ENCODE data around the gene OSGEP.

- peak; percentile 89 for TF ChIP-seq ZNF275 (CRISPR knock-in tag; IDR thresholded peaks at IDR 0.05; ENCODE audit: borderline replicate concordance)
- TF ChIP-seq ARNT2 (CRISPR knock-in tag; IDR thresholded peaks at IDR 0.05; ENCODE audit: low read depth) = peak; percentile 96
- TF ChIP-seq CEBPG (CRISPR knock-in tag; IDR thresholded peaks at IDR 0.05) = peak; percentile 92
- TF ChIP-seq POLR2A (IDR thresholded peaks at IDR 0.05; ENCODE audit: insufficient read depth in 1 of 2, low read depth in 2 of 2, low read length in 2 of 2) = peak; percentile 85 to 92
- TF ChIP-seq ZNF784 (CRISPR knock-in tag; IDR thresholded peaks at IDR 0.05; ENCODE audit: borderline replicate concordance) = peak; percentile 75
Measured at GRCh38 chr14:20461225-20462141, 6.9 kb upstream of the OSGEP start, which contains the start of gene PIP4P1.
